Endothelial cell of umbilical vein (primary cell): Measurements from ENCODE around the gene CXCL6. TPM values are rescaled to one million over a fixed set of nuclear protein-coding genes. Genes with fewer than 3 reads are reported as not detected.

Source experiments
- BruUV-seq: library from RNA; stranded (reverse); fragments of 400-500 nt; replicated peaks from 2 replicates; lab custom pipeline; 2021; lab: Mats Ljungman, UMichigan
- CTCF ChIA-PET: fragments of 300-600, 350-600 bp; sonication (Branson Sonifier 250); formaldehyde crosslinking; loops from one replicate; lab custom pipeline; 2021; ENCODE audit warnings: antibody characterized with exemption, inconsistent platforms; lab: Charles Lee
- POLR2A ChIA-PET: fragments of 300-600, 350-600 bp; sonication (Branson Sonifier 250); formaldehyde crosslinking; loops from one replicate; lab custom pipeline; 2021; ENCODE audit warnings: antibody characterized with exemption, inconsistent platforms; lab: Charles Lee
- DNase-seq: peaks from one replicate; pipeline ENCODE4 v3.0.0-alpha.2; 2011; ENCODE audit warnings: low read depth, low spot score
- FAIRE-seq: peaks from 2 replicates; lab custom pipeline; 2011; peaks lifted over from hg19 to GRCh38; lab: Jason Lieb, UNC
- H2AFZ ChIP-seq: 2 replicates; pipeline ENCODE4 v1.6.0; 2012; ENCODE audit warnings: low read depth, low read length, control low read depth, inconsistent platforms
- H3K27ac ChIP-seq: 2 replicates; pipeline ENCODE4 v1.5.1; 2011; ENCODE audit warnings: low read depth, mild to moderate bottlenecking, control low read depth, low read length, moderate library complexity; ENCODE audit not compliant: insufficient read depth
- H3K27me3 ChIP-seq, 2 experiments: 2 replicates each; pipeline versions ENCODE4 v1.6.0 to v1.6.1; 2011; ENCODE audit warnings: low read length in 2 of 2, mixed read lengths in 1 of 2; ENCODE audit not compliant: control insufficient read depth in 2 of 2, insufficient read depth in 2 of 2
- H3K36me3 ChIP-seq, 2 experiments: 2 replicates in 1 of 2; 3 replicates in 1 of 2; pipeline ENCODE4 v1.5.1; 2011; ENCODE audit warnings: low read length in 2 of 2, mild to moderate bottlenecking in 1 of 2, moderate library complexity in 1 of 2; ENCODE audit not compliant: control insufficient read depth in 2 of 2, insufficient read depth in 2 of 2; ENCODE audit errors: extremely low read depth in 1 of 2
- H3K4me1 ChIP-seq: 3 replicates; pipeline ENCODE4 v1.5.1; 2011; ENCODE audit warnings: mild to moderate bottlenecking, low read length; ENCODE audit not compliant: control insufficient read depth, insufficient read depth; ENCODE audit errors: extremely low read depth
- H3K4me2 ChIP-seq: 2 replicates; pipeline ENCODE4 v1.6.1; 2011; ENCODE audit warnings: low read length, control low read depth, mixed read lengths; ENCODE audit not compliant: insufficient read depth
- H3K4me3 ChIP-seq, 3 experiments: fragments of 200-600 bp in 1 of 3; sonication (generic), shearing (Covaris generic) in 1 of 3; replicated peaks in 1 of 3; 2 replicates each; pipeline ENCODE4 v1.5.1; 2011 to 2016; ENCODE audit warnings: control low read depth in 3 of 3, low read length in 3 of 3, mild to moderate bottlenecking in 2 of 3, inconsistent platforms in 1 of 3, low read depth in 1 of 3, moderate library complexity in 1 of 3; ENCODE audit not compliant: insufficient read depth in 1 of 3
- H3K79me2 ChIP-seq: 2 replicates; pipeline ENCODE4 v1.6.0; 2012; ENCODE audit warnings: low read length, inconsistent platforms; ENCODE audit not compliant: control insufficient read depth, insufficient read depth
- H3K9ac ChIP-seq: replicated peaks from 2 replicates; pipeline ENCODE3; 2011; ENCODE audit warnings: low read length, control low read depth; ENCODE audit not compliant: insufficient read depth; ENCODE audit errors: extremely low read depth
- H3K9me1 ChIP-seq: replicated peaks from 3 replicates; pipeline ENCODE4 v1.6.0; 2011; ENCODE audit warnings: mild to moderate bottlenecking, low read length; ENCODE audit not compliant: control insufficient read depth, insufficient read depth; ENCODE audit errors: extremely low read depth
- H3K9me3 ChIP-seq: replicated peaks from 2 replicates; pipeline ENCODE4 v1.5.1; 2012; ENCODE audit warnings: low read length, inconsistent platforms; ENCODE audit not compliant: control insufficient read depth, insufficient read depth
- H4K20me1 ChIP-seq: replicated peaks from 2 replicates; pipeline ENCODE3; 2011; ENCODE audit warnings: mild to moderate bottlenecking, low read length; ENCODE audit not compliant: control insufficient read depth, insufficient read depth; ENCODE audit errors: extremely low read depth
- EZH2 ChIP-seq: IDR thresholded peaks from 2 replicates; pipeline ENCODE4 v1.6.1; 2012; ENCODE audit warnings: borderline replicate concordance, low read depth, mild to moderate bottlenecking, moderate library complexity, low read length, inconsistent platforms; ENCODE audit not compliant: severe bottlenecking
- FOS ChIP-seq: IDR thresholded peaks from 2 replicates; pipeline ENCODE4 v1.6.1; 2011; ENCODE audit warnings: mild to moderate bottlenecking, low read length, moderate library complexity, borderline replicate concordance; ENCODE audit not compliant: insufficient read depth
- GATA2 ChIP-seq: IDR thresholded peaks from 2 replicates; pipeline ENCODE4 v1.7.0; 2011; ENCODE audit warnings: low read depth, mild to moderate bottlenecking, moderate library complexity, mixed read lengths, low read length; ENCODE audit not compliant: insufficient read length, insufficient read depth
- JUN ChIP-seq: IDR thresholded peaks from 2 replicates; pipeline ENCODE4 v1.6.1; 2011; ENCODE audit warnings: borderline replicate concordance, low read depth; ENCODE audit not compliant: insufficient read length, insufficient read depth
- MYC ChIP-seq: IDR thresholded peaks from one replicate; pipeline ENCODE4 v1.6.1; 2011; ENCODE audit warnings: mild to moderate bottlenecking, low read depth, low read length
- POLR2A ChIP-seq: IDR thresholded peaks from 2 replicates; pipeline ENCODE4 v1.6.1; 2012; ENCODE audit warnings: low read depth, mild to moderate bottlenecking, control low read depth, low read length
- POLR2AphosphoS5 ChIP-seq: IDR thresholded peaks from 2 replicates; pipeline ENCODE4 v1.6.1; 2012; ENCODE audit warnings: low read depth, mild to moderate bottlenecking, control low read depth, low read length, moderate library complexity; ENCODE audit not compliant: insufficient read depth
- dilution Hi-C: fragments of 300-500 bp; cut with MboI; formaldehyde crosslinking; loops from one replicate; pipeline ENCODE4 v1.15.0; 2019; ENCODE audit warnings: low sequenced_read_pairs; ENCODE audit not compliant: extremely low pct_ligation_motif_present
- intact Hi-C: fragments of 100-400 bp; cut with micrococcal nuclease; formaldehyde crosslinking; loops from one replicate; pipeline ENCODE4 v1.10.0; 2022
- polyA plus RNA-seq, 4 experiments: library from polyadenylated mRNA; depleted of rRNA in 3 of 4; stranded (reverse) in 3 of 4; unstranded in 1 of 4; fragments of >200 nt; gene quantifications; 2 replicates each; pipeline versions ENCODE4 v1.2.1 to v1.2.3, GENCODE V29; 2011 to 2012; ENCODE audit warnings: missing spikeins in 1 of 4
- total RNA-seq: library from RNA; stranded (reverse); gene quantifications from 2 replicates; pipeline ENCODE4 v1.2.3, GENCODE V29; 2021
- TF ChIP-seq, protein P1 (sequence below): IDR thresholded peaks from 2 replicates; pipeline ENCODE4 v1.6.1; 2011; ENCODE audit not compliant: insufficient read depth, insufficient read length
- TF ChIP-seq, protein P2 (sequence below), 2 donors: IDR thresholded peaks; 1 replicate in 1 of 2; 2 replicates in 1 of 2; pipeline ENCODE4 v1.5.1; 2011; ENCODE audit warnings: low read length in 2 of 2, mild to moderate bottlenecking in 2 of 2, moderate library complexity in 2 of 2, control low read depth in 1 of 2, inconsistent platforms in 1 of 2, low read depth in 1 of 2; ENCODE audit not compliant: insufficient read depth in 1 of 2; ENCODE audit errors: extremely low read depth in 1 of 2

The CXCL6 gene
- total and polyA plus RNA-seq, 2 donors (not counting 3 experiments of a cell fraction or from before 2014, with no cell fraction given): 0.81 to 1.2 TPM

DNA sequence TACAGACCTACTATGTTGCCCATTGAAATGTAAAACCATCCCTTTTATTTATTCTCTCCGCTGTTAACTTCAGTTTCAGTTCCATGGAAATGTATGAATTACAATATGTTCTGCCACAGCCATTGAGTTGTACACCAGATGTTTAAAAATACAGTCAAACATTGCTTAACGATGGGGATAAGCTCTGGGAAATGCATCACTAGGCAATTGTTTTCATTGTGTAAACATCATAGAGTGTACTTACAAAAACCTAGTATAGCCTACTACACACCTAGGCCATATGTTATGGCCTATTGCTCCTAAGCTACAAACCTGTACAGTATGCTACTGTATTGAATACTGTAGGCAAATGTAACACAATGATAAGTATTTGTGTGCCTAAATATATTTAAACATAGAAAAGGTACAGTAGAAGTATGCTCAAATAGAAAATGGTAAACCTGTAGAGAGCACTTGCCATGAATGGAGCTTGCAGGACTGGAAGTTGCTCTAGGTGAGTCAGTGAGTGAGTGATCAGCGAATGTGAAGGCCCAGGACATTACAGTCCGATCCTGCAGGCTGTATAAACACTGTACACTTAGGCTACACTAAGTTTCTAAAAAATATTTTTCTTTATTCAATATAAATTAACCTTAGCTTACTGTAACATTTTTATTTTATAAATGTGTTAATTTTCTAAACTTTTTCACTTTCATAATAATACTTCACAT is 13.9 kb downstream of the CXCL6 start:
- no TSS peak for BruUV-seq
- CTCF ChIA-PET: interaction anchor here (0.7 to 3.1 kb wide), 4 partner anchors 9 to 284 kb away, joined by 3 to 15 read pairs (median 3); no protein-coding TSS in a partner anchor
- TF ChIP-seq MYC: no peak
- TF ChIP-seq, protein P1, sequence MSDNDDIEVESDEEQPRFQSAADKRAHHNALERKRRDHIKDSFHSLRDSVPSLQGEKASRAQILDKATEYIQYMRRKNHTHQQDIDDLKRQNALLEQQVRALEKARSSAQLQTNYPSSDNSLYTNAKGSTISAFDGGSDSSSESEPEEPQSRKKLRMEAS: no peak
- TF ChIP-seq, protein P2, sequence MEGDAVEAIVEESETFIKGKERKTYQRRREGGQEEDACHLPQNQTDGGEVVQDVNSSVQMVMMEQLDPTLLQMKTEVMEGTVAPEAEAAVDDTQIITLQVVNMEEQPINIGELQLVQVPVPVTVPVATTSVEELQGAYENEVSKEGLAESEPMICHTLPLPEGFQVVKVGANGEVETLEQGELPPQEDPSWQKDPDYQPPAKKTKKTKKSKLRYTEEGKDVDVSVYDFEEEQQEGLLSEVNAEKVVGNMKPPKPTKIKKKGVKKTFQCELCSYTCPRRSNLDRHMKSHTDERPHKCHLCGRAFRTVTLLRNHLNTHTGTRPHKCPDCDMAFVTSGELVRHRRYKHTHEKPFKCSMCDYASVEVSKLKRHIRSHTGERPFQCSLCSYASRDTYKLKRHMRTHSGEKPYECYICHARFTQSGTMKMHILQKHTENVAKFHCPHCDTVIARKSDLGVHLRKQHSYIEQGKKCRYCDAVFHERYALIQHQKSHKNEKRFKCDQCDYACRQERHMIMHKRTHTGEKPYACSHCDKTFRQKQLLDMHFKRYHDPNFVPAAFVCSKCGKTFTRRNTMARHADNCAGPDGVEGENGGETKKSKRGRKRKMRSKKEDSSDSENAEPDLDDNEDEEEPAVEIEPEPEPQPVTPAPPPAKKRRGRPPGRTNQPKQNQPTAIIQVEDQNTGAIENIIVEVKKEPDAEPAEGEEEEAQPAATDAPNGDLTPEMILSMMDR (IDR thresholded peaks at IDR 0.05; ENCODE audit: extremely low read depth in 1 of 2, insufficient read depth in 1 of 2, low read depth in 1 of 2, low read length in 2 of 2): no peak
- no peak for TF ChIP-seq EZH2
- no peak for TF ChIP-seq GATA2
- TF ChIP-seq JUN: no peak
- TF ChIP-seq POLR2A: no peak
- no peak for TF ChIP-seq POLR2AphosphoS5
- no peak for TF ChIP-seq FOS

More for the DNA sequence above, 13.9 kb downstream of the CXCL6 start:
- Histone ChIP-seq H3K9ac (no peak overlapping the region), H3K27ac (no peak overlapping the region), H3K9me3 (no peaks in the 10 kb centered on the region), H3K4me2 (no peak overlapping the region), H2AFZ (no peak overlapping the region), H3K79me2 (no peaks in the 10 kb centered on the region), H3K4me3 (no peak overlapping the region), H3K27me3 (no peaks in the 10 kb centered on the region), H3K36me3 (no peaks in the 10 kb centered on the region), H3K4me1 (peaks cover 2% of the 10 kb centered on the region), H4K20me1 (no peaks in the 10 kb centered on the region), H3K9me1 (no peaks in the 10 kb centered on the region)
- no peak for FAIRE-seq
- intact Hi-C loops (no loop called here), dilution Hi-C loops (no loop called here)
- POLR2A ChIA-PET: no interaction called here
- no peak for DNase-seq
